DMS153 treated with DMSO at 0.1 percent for 48 hours (cell line): ENCODE data around the gene KRTAP10-1.

Source experiments
- DNase-seq: peaks from one replicate; lab custom pipeline; 2025; ENCODE audit not compliant: unreplicated experiment; lab: John Stamatoyannopoulos, UW

KRTAP10-1 gene

GRCh38 chr21:44517175-44517899 lies 22.7 kb downstream of the KRTAP10-1 start:
- no peak for DNase-seq

DNA sequence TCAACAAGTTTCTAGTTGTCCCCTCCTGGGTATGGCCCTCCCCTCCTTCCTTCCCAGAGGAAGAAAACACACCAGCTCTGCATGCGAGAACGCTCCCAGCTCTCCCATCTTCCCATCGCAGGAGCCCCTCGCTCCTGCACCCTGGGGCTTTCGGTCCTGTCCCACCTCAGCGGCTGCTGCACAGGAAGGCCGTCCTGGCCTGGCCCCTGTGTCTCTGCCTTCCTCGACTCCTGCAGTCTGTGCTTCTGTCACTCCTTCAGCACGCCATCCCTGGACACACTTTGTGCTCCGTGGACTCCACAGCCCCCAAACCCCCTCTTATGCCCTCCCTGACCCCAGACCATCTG lies 23.2 kb downstream of the KRTAP10-1 start:
- no peak for DNase-seq

- DNase-seq, result no peak
Measured at GRCh38 chr21:44516342-44516741, 23.7 kb downstream of the KRTAP10-1 start.

GRCh38 chr21:44515359-44516165 lies 24.4 kb downstream of the KRTAP10-1 start:
- no peak for DNase-seq

DNA sequence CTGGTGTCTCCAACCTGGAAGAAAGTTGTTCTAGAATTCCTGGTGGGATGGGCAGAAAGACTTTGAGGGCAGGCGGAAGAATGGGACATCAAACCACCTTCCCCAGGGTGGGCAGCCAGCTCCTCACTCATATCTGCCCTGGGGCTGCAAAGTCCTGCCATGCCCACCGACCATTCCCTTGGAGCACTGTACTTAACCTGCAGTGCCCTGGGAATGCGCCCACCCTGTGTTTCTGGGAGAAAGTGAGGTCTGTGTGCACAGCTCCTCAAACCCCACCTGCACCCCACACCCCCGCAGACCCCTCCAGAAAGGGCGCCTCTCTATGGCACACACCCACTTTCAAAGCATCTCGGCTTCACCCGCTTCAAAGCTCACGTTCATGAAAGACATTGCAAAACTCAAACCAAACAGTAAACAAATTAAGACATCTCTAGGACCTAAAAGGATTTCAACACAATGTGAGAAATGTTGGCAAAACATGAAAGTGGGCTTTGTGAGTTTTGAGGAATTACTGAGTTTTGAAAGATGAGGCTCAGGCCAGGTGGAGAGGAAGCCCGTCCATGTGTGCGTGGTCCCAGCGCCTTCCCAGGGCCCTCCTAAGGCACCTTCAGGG lies 25.1 kb downstream of the KRTAP10-1 start:
- DNase-seq, result no peak

DNA sequence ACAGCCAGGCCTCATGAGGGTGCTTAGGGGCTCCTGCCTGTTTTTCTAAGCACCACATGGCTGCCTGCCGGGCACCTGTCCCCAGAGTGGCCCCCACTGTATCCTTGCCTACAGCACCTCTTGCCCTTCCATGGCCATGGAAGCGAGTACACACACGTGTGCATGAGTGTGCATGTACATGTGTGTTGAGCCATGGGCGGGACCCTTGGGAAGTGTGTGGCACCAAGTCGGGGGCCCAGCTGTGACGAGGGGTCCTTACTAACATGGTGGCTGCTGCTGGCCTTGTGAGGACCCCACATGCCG lies 25.8 kb downstream of the KRTAP10-1 start:
- DNase-seq, result no peak

DNA sequence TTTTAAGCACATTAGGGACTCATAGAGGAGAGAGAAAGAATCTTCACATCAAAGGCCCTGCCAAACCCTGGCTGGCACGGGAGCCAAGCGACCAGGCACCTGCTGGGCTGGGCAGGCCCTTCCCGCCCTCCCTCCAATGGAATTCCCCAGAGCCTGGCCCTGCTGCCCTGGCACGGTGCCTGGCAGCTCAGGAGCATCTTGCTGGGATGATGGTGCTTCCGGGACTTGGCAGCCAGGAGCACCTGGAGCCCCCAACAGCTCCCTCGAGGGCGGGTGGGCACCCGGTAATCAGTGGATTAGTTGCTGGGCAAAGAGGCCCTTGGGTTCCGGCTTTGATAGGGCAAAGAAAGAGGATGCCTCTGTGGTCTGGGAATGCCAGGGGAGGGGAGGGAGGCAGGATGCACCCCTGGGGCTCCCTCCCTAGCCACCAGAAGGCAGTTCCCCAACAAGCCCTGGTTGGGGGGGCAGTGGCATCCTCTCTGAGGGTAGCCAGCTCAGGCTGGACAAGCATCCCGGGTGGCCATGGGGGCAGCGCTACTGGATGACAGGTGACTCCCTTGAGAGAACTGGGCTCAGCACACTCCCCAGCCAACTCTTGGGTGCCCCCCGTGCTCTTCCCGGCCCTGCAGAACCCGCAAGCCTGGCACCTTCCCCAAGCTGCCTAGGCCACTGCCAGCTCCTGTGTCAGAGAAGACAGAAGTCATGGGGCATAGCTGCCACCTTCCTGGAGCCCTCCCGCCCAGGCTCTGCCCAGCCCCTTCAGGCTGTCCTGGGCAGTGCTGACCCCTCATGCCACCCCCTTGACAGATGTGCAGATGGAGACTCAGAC lies 26.4 kb downstream of the KRTAP10-1 start:
- DNase-seq, result peak; percentile 21

DNA sequence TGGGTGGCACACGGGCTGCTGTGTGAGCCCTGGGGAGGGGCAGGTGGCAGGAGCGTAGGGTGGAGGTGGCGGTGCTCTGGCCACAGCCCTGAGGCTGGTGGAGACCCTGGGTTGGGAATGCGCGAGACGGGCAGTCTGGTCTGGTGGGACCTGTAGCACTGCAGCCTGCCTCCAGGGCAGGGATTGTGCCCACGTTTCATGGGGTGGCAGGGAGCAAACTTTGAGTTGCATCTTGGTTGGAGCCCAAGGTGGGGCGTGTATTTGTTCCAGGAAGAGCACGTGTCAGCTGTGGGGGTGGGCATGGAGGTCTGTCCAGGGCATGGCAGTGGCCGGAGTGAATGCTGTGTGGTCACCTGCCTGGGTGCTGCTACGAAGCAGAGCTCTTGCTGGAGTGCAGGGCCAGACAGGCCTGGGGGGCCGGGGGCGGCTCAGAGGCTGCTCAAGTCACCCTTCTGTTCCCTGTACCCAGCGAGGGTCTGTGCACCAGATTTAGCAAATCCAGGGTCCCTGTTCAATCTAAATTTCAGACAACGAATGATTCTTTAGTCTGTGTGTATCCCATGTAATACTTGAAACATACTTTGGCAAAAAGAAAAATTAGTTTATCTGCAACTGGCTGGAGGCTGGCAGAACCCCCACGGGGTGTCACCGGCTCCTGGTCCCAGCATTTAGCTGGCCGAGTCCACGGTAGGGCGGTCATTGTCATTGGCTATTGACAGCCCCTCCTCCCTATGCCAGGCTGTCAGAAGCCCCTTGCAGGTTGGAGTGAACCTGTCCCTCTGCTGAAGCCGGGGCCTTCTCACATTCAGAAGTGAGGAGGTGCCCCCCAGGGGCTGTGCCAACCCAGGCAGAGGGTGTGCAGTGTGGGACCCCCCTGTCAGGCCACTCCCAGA lies 27.3 kb downstream of the KRTAP10-1 start:
- no peak for DNase-seq

GRCh38 chr21:44511938-44512275 lies 28.1 kb downstream of the KRTAP10-1 start:
- DNase-seq, result no peak

- no peak for DNase-seq
Measured at GRCh38 chr21:44511219-44511937, 28.6 kb downstream of the KRTAP10-1 start.

- peak; percentile 23 for DNase-seq
Measured at GRCh38 chr21:44510508-44511218, 29.3 kb downstream of the KRTAP10-1 start.

DNA sequence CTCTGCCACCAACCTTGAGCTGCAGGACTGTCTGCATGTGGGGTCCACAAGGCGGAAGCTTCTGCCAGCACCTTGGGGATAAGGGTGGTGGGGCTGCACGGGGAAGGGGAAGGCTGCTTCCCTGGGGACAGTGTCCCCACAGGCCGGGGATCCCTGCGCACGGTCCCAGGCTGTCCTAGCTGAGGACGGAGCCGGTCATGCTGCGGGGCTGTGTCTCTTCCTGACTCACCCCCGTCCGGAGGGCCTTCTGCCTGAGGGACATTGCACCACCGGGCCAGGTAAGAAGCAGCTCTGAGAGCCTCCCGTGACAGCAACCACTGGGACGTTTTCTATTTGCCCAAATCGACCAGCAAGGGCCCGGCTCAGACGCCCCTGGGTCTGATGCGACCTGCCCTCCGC lies 29.9 kb downstream of the KRTAP10-1 start:
- no peak for DNase-seq

- no peak for DNase-seq
Measured at GRCh38 chr21:44509539-44509938, 30.5 kb downstream of the KRTAP10-1 start.

DNA sequence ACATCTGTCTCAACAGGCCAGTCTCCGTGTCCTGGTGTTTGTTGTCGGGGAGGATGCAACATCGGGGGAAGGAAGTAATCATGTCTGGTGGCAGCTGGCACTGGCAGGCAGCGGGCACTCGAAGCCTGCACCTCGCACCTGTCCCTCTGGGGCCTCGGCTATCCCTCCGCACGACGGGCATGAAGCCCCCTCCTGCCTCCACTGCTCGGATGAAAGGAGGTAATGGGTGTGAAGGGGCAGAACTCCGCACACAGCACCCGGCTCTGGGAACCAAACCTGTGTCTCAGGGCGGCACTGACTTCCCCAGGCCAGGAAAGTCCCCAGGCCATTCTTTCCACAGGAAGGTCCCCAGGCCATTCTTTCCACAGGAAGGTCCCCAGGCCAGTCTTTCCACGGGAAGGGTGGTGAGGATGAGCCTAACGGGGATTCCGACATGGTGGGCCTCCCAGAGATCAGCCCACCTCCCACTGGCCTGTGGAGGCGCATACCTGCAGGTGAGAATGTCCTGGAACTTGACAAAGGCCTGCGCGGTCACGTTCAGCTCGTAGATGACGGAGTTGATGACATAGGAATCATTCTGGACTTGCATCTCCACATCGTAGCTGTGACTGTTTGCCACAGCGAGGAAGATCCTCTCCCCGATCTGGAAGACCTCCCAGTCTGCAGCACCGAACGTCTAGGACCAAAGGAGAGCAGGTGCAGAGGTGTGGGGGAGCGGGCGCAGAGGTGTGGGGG lies 31.1 kb downstream of the KRTAP10-1 start:
- DNase-seq, result no peak

DNA sequence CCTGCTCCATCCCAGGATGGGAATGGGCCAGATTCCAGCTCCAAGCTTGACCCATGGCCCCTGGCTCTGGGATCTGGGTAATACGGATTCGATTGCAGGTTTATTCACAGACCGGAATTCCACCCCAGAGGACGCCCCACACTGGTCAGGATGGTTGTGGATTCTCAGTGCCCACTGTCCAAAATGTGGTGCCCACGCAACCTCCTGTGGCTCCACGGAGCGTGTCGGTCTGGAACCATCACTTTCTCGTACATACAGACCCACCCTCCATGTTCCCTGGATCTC lies 31.6 kb downstream of the KRTAP10-1 start:
- DNase-seq, result no peak

- DNase-seq, result no peak
Measured at GRCh38 chr21:44507673-44508425, 32.1 kb downstream of the KRTAP10-1 start.

DNA sequence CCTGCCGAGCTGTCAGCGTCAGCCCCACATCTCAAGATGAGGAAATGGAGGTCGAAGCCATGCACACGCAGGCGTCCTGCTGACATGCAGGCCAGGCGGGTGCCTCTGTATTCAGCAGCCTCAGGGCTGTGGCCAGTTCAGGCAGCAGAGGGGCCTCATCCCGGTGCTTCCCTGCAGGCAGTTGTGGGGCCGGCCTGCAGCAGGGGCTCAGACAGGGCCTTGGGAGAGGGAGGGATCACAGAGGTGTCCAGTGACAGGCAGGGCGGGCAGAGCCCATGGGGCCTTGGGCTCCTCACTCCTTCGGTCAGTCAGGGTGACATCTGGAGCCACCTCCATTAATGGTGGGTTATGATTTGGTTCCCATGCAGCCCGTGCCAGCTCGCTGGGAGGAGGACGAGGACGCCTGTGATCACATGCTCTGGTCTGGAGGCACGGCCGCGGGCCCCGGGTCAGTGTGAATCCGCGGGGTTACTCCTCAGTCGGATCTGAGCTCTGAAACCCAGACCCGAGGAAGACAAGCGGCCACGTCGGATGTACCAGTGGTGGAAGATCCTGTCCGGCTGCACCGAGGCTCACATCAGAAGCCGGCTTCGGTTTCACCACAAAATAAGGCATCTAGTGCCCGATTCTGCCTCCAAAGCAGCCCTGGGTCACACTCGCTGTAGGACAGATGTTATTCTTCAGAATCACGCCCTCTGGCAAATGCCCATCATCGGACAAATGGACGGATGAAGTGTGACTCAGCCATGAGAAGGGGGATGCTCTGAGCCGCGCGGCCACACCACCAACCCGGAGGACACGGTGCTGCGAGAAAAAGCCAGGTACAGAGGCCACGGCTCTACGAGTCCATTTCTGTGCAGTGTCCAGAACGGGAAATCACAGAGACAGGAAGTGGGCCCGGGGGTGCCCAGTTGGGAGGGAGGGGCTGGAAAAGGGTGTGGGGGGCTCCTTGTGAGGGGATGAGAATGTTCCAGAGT lies 33.4 kb downstream of the KRTAP10-1 start:
- no peak for DNase-seq
